Measurements from ENCODE around the gene TMEM108. TPM values are rescaled to one million over a fixed set of nuclear protein-coding genes. Genes with fewer than 3 reads are reported as not detected.

The TMEM108 gene
- total RNA-seq, 1 experiment from 2014 or later = not detected

DNA sequence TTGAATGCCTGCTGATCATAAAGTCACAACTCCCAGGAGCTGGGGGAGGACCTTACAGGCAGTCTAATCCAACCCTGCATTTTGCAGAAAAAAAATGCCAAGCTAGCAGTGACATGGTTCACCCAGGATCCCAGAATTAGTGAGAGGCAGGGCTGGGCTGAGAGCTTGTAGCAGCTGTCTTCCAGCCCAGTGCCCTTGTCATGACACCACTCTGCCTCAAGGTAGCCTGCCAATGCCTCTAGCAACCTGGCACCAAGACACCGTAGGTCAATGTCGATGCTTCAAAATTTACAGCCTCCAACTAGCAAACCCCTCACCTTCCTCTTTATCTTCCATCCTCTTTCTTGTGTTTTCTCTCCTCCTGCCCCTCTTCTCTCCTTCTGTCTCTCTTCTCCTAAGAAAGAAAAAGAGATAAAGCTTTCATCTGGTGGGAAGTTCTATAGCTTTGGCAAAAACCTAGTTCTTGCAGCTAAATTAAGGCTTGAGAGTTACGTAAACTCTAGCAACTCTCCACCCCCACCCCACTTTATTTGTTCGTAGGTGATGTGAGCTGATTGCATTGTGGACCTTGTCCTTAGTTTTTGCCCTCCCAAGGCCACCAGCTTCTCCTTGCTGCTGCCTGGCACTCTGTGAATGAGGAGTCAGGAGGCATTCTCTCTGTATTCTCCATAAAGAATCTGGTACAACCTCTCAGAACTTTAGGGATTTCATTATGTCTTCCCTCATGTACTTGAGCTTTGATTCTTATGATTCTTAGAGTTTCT is 343.3 kb downstream of the TMEM108 start:
- no peak for TF ChIP-seq POLR2A (IDR thresholded peaks at IDR 0.05; ENCODE audit: borderline replicate concordance, extremely low read depth, insufficient read depth, insufficient read length)
- TF ChIP-seq EGR1 (IDR thresholded peaks at IDR 0.05; ENCODE audit: low read depth) = no peak
- no peak for TF ChIP-seq YY1 (IDR thresholded peaks at IDR 0.05; ENCODE audit: extremely low read depth, insufficient replicate concordance, low read depth, low read length)
- no peak for TF ChIP-seq SRF (IDR thresholded peaks at IDR 0.05; ENCODE audit: low read depth)
- no peak for TF ChIP-seq RAD21 (IDR thresholded peaks at IDR 0.05; ENCODE audit: low read depth)
- no peak for TF ChIP-seq EZH2phosphoT487 (IDR thresholded peaks at IDR 0.05; ENCODE audit: borderline replicate concordance)
- no peak for TF ChIP-seq ELF1 (IDR thresholded peaks at IDR 0.05; ENCODE audit: borderline replicate concordance, low read depth)
- TF ChIP-seq ZFX (IDR thresholded peaks at IDR 0.05) = no peak
- TF ChIP-seq CBX3 (IDR thresholded peaks at IDR 0.05; ENCODE audit: low read depth) = no peak
- no peak for TF ChIP-seq REST (IDR thresholded peaks at IDR 0.05; ENCODE audit: low read depth)
- TF ChIP-seq, protein P1, sequence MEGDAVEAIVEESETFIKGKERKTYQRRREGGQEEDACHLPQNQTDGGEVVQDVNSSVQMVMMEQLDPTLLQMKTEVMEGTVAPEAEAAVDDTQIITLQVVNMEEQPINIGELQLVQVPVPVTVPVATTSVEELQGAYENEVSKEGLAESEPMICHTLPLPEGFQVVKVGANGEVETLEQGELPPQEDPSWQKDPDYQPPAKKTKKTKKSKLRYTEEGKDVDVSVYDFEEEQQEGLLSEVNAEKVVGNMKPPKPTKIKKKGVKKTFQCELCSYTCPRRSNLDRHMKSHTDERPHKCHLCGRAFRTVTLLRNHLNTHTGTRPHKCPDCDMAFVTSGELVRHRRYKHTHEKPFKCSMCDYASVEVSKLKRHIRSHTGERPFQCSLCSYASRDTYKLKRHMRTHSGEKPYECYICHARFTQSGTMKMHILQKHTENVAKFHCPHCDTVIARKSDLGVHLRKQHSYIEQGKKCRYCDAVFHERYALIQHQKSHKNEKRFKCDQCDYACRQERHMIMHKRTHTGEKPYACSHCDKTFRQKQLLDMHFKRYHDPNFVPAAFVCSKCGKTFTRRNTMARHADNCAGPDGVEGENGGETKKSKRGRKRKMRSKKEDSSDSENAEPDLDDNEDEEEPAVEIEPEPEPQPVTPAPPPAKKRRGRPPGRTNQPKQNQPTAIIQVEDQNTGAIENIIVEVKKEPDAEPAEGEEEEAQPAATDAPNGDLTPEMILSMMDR (IDR thresholded peaks at IDR 0.05 in 2 of 3, conservative IDR thresholded peaks at IDR 0.05 in 1 of 3; ENCODE audit: borderline replicate concordance in 1 of 3, insufficient read depth in 1 of 3, low read depth in 2 of 3, low read length in 2 of 3) = no peak
- TF ChIP-seq ATF3 (IDR thresholded peaks at IDR 0.05) = no peak
- TF ChIP-seq JUND (IDR thresholded peaks at IDR 0.05) = no peak
- no peak for TF ChIP-seq ZBTB33 (IDR thresholded peaks at IDR 0.05; ENCODE audit: extremely low read depth, insufficient replicate concordance, low read length)
- no peak for TF ChIP-seq POLR2AphosphoS5 (IDR thresholded peaks at IDR 0.05; ENCODE audit: low read depth, low read length)
- TF ChIP-seq, protein P2, sequence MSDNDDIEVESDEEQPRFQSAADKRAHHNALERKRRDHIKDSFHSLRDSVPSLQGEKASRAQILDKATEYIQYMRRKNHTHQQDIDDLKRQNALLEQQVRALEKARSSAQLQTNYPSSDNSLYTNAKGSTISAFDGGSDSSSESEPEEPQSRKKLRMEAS (IDR thresholded peaks at IDR 0.05) = no peak
- no peak for TF ChIP-seq TCF7L2 (IDR thresholded peaks at IDR 0.05; ENCODE audit: borderline replicate concordance, extremely low read depth, insufficient read depth, insufficient read length)
- no peak for TF ChIP-seq FOSL1 (IDR thresholded peaks at IDR 0.05; ENCODE audit: low read depth)
- POLR2A ChIA-PET = no interaction called here
- Histone ChIP-seq H3K9ac (ENCODE audit: low read length) (no peak overlapping the region), H3K4me2 (ENCODE audit: low read length) (no peak overlapping the region), H3K4me1 (ENCODE audit: control insufficient read depth in 1 of 2, insufficient read depth in 2 of 2, low read length in 2 of 2) (peaks cover 6 to 16% of the 10 kb centered on the region in 2 experiments), H2AFZ (ENCODE audit: low read depth, low read length, poor library complexity, severe bottlenecking) (no peak overlapping the region), H3K9me3 (ENCODE audit: control insufficient read depth in 1 of 2, insufficient read depth in 1 of 2, low read depth in 1 of 2, low read length in 2 of 2) (no peaks in the 10 kb centered on the region), H3K79me2 (ENCODE audit: insufficient read depth, low read length) (no peaks in the 10 kb centered on the region), H3K27ac (ENCODE audit: low read depth, low read length) (no peak overlapping the region), H3K36me3 (ENCODE audit: control insufficient read depth in 1 of 2, insufficient read depth in 2 of 2, low read length in 2 of 2) (no peaks in the 10 kb centered on the region), H3K27me3 (ENCODE audit: insufficient read depth, low read length) (peaks cover 67% of the 10 kb centered on the region), H3K9me2 (ENCODE audit: insufficient read depth) (no peaks in the 10 kb centered on the region), H3K4me3 (replicated peaks in 1 of 2; ENCODE audit: low read depth in 1 of 2, low read length in 2 of 2) (no peak overlapping the region), H4K20me1 (ENCODE audit: insufficient read depth) (no peaks in the 10 kb centered on the region)
- intact Hi-C loops (cut with micrococcal nuclease) = loop anchor here (10.0 kb wide), 3 partner anchors 577 to 1027 kb away; no protein-coding TSS in a partner anchor
- ATAC-seq (no peak), DNase-seq (ENCODE audit: low read depth, low spot score) (no peak)
- BruUV-seq (replicated peaks) = no TSS peak
- CTCF ChIA-PET = interaction anchor here (1.2 to 4.4 kb wide), 4 partner anchors 340 to 655 kb away, joined by 3 to 38 read pairs (median 15); no protein-coding TSS in a partner anchor
- RAD21 ChIA-PET (ENCODE audit: low non-redundant PET in 1 of 2, low total read pairs in 2 of 2, uncharacterized antibody in 2 of 2, unreplicated experiment in 2 of 2) = no interaction called here
